ENCODE data around the gene GREB1.

Gene GREB1

GRCh38 chr2:11552260-11552638 is 18.4 kb downstream of the GREB1 start:
- H3K4me3 ChIP-seq (ENCODE audit: low read depth, low read length): no peak overlapping the region
- no peak for TF ChIP-seq CTCF (conservative IDR thresholded peaks at IDR 0.05; ENCODE audit: low read depth, low read length)
- DNase-seq (ENCODE audit: low read depth): no peak

GRCh38 chr2:11553661-11554398 is 20.0 kb downstream of the GREB1 start:
- DNase-seq (ENCODE audit: low read depth): peak; percentile 39
- H3K4me3 ChIP-seq (ENCODE audit: low read depth, low read length): no peak overlapping the region
- TF ChIP-seq CTCF (conservative IDR thresholded peaks at IDR 0.05; ENCODE audit: low read depth, low read length): no peak

- no peak overlapping the region for H3K4me3 ChIP-seq (ENCODE audit: low read depth, low read length)
- no peak for DNase-seq (ENCODE audit: low read depth)
- TF ChIP-seq CTCF (conservative IDR thresholded peaks at IDR 0.05; ENCODE audit: low read depth, low read length): no peak
Observed at GRCh38 chr2:11554399-11554716, 20.5 kb downstream of the GREB1 start.

GRCh38 chr2:11556101-11556806 is 22.4 kb downstream of the GREB1 start:
- no peak overlapping the region for H3K4me3 ChIP-seq (ENCODE audit: low read depth, low read length)
- DNase-seq (ENCODE audit: low read depth): no peak
- no peak for TF ChIP-seq CTCF (conservative IDR thresholded peaks at IDR 0.05; ENCODE audit: low read depth, low read length)

- H3K4me3 ChIP-seq (ENCODE audit: low read depth, low read length): no peak overlapping the region
- TF ChIP-seq CTCF (conservative IDR thresholded peaks at IDR 0.05; ENCODE audit: low read depth, low read length): no peak
- no peak for DNase-seq (ENCODE audit: low read depth)
Observed at GRCh38 chr2:11558214-11558886, 24.5 kb downstream of the GREB1 start.

- no peak for TF ChIP-seq CTCF (conservative IDR thresholded peaks at IDR 0.05; ENCODE audit: low read depth, low read length)
- no peak for DNase-seq (ENCODE audit: low read depth)
- no peak overlapping the region for H3K4me3 ChIP-seq (ENCODE audit: low read depth, low read length)
Observed at GRCh38 chr2:11559066-11559785, 25.4 kb downstream of the GREB1 start.

All from choroid plexus epithelial cell (primary cell).